ENCODE measurements around the gene SORCS2.

GRCh38 chr4:7192252-7193029 is at the start of gene SORCS2:
- peak in 2 of 3 donors; percentile 23 to 84 for TF ChIP-seq CTCF (IDR thresholded peaks at IDR 0.05)
- no peak for TF ChIP-seq POLR2A (IDR thresholded peaks at IDR 0.05)

All from breast epithelium (tissue), 3 donors.